ENCODE measurements around the gene DUSP1. TPM values are rescaled to one million over a fixed set of nuclear protein-coding genes. Genes with fewer than 3 reads are reported as not detected.
A peak's percentile ranks its signal among the peaks of the same experiment; 100 is the strongest.

Gene DUSP1
- total and polyA plus RNA-seq, 2 donors from 2014 or later, result 172 to 298 TPM

DNA sequence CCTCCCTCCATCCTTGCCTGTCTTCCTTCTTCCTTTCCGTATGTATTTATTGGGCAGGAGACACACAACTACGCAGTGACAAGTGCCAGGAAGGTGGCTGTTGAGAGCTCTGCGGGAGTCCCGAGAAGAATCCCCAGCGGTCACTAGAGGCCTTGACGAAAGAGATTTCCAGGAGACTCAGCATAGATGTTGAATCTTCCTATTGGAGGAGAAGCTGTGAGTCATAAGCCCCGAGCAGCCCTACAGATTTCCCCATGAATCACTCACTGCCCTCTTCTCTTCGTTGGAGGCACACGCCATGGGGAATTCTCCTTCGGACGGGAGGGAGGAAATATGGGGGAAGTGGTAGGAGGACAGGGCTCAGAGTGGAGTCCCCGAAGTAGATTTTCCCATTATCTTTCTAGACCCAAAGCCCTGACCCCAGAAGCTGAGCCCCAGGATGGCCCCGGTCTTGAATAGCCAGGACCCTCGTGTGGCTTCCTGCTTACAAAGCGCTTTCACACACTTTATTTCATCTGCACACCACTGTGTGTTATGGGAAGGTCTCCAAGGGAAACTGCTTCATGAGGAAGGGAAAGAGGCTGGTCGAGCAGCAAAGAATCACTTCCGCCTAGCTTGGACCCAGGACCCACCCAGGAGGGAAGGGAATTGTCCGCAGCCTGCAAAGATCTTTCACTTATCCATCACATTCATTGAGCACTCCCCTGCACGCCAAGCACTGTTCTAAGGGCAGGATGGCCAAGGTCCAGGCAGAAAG is 12.7 kb downstream of the DUSP1 start:
- FAIRE-seq (no peak), DNase-seq (no peak)
- Histone ChIP-seq H3K4me3 (ENCODE audit: low read length in 3 of 3) (no peak overlapping the region), H3K9me3 (ENCODE audit: control insufficient read depth in 2 of 3, insufficient read depth in 1 of 3, low read length in 3 of 3) (peaks cover 0 to 7% (median 0%) of the 10 kb centered on the region in 3 donors), H3K4me1 (ENCODE audit: control insufficient read depth in 2 of 3, insufficient read depth in 2 of 3, low read depth in 1 of 3, low read length in 3 of 3) (no peaks in the 10 kb centered on the region), H3K27ac (ENCODE audit: low read depth in 2 of 2, low read length in 2 of 2) (no peak overlapping the region), H3K36me3 (ENCODE audit: control insufficient read depth in 2 of 3, insufficient read depth in 3 of 3, low read length in 3 of 3) (no peaks in the 10 kb centered on the region), H3K9ac (ENCODE audit: low read length in 3 of 3) (no peak overlapping the region), H3K27me3 (ENCODE audit: control insufficient read depth, insufficient read depth, low read length) (no peaks in the 10 kb centered on the region)
- TF ChIP-seq CTCF (IDR thresholded peaks at IDR 0.05; ENCODE audit: borderline replicate concordance, extremely low read depth, insufficient read depth), result no peak
- intact Hi-C loops (cut with DNase I), result no loop called here

DNA sequence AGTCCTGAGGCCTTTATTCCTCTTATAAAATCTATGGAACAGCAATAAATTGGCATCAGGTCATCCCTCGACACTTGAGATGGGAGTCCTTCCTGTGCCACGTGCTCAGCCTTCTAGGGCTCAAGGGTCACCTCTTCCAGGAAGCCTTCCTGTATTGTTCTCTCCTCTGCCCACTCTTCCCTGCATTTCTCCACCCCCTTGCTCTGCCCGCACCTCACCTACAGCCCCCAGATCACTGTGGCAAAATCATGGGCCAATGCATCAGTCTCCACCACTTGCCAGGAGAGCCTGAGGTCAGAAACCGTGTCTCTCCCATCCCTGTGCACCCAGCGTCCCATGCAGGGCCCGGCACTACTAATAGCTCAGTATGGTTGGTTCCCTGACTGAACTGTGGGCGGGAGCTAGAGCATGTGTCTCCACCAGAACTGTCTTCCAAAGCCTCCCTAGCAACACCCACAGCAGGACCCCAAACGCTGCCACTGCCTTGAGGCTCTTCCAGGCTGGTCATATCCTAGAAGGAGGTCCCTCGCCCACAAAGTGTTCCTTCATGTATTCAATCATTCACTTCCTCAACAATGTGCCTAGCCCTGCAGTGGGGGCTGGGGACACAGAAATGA is 13.5 kb downstream of the DUSP1 start:
- Histone ChIP-seq H3K27ac (ENCODE audit: low read depth in 2 of 2, low read length in 2 of 2) (no peak overlapping the region), H3K4me3 (ENCODE audit: low read length in 3 of 3) (no peak overlapping the region), H3K36me3 (ENCODE audit: control insufficient read depth in 2 of 3, insufficient read depth in 3 of 3, low read length in 3 of 3) (no peaks in the 10 kb centered on the region), H3K9ac (ENCODE audit: low read length in 3 of 3) (no peak overlapping the region), H3K9me3 (ENCODE audit: control insufficient read depth in 2 of 3, insufficient read depth in 1 of 3, low read length in 3 of 3) (peaks cover 0 to 7% (median 0%) of the 10 kb centered on the region in 3 donors), H3K4me1 (ENCODE audit: control insufficient read depth in 2 of 3, insufficient read depth in 2 of 3, low read depth in 1 of 3, low read length in 3 of 3) (no peaks in the 10 kb centered on the region), H3K27me3 (ENCODE audit: control insufficient read depth, insufficient read depth, low read length) (no peaks in the 10 kb centered on the region)
- DNase-seq, result peak in 1 of 5 donors; percentile 28
- no peak for FAIRE-seq
- intact Hi-C loops (cut with DNase I), result no loop called here
- TF ChIP-seq CTCF (IDR thresholded peaks at IDR 0.05; ENCODE audit: borderline replicate concordance, extremely low read depth, insufficient read depth), result no peak

DNA sequence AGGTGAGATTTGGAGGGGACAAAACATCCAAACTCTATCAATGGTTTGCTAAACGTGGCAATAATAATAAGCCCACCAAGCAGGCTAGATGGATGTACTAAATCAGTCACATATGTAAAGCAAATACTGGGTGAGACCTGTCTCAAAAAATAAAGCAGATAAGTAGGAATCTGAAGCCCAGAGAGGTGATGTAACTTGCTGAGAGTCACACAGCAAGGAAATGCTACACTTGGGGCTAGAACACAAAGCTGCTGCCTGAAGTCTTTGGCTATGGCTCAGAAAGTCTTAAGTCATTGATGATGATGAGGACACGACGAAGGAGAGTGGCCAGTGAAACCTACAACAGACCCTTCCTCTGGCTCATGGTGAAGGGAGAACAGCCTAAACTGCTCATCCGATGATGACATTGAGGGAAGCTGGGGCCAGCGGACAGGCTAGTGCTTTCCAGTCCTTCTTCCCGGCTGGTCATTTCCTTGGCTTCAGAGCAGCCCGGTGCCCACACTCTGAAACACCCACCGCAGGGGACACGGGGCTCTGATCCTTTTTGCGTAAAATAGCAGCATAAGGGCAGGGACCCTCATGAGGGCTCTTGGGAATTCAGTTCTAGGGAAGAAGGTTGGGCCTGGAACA is 14.1 kb downstream of the DUSP1 start:
- DNase-seq, result no peak

More for the DNA sequence above, 14.1 kb downstream of the DUSP1 start:
- no peaks in the 10 kb centered on the region for H3K36me3 ChIP-seq (ENCODE audit: control insufficient read depth in 2 of 3, insufficient read depth in 3 of 3, low read length in 3 of 3)
- H3K9ac ChIP-seq (ENCODE audit: low read length in 3 of 3), result no peak overlapping the region
- TF ChIP-seq CTCF (IDR thresholded peaks at IDR 0.05; ENCODE audit: borderline replicate concordance, extremely low read depth, insufficient read depth), result no peak
- peaks cover 0 to 7% (median 0%) of the 10 kb centered on the region in 3 donors for H3K9me3 ChIP-seq (ENCODE audit: control insufficient read depth in 2 of 3, insufficient read depth in 1 of 3, low read length in 3 of 3)
- H3K4me3 ChIP-seq (ENCODE audit: low read length in 3 of 3), result no peak overlapping the region
- no peaks in the 10 kb centered on the region for H3K4me1 ChIP-seq (ENCODE audit: control insufficient read depth in 2 of 3, insufficient read depth in 2 of 3, low read depth in 1 of 3, low read length in 3 of 3)
- no peak for FAIRE-seq
- no peak overlapping the region for H3K27ac ChIP-seq (ENCODE audit: low read depth in 2 of 2, low read length in 2 of 2)
- H3K27me3 ChIP-seq (ENCODE audit: control insufficient read depth, insufficient read depth, low read length), result no peaks in the 10 kb centered on the region
- intact Hi-C loops (cut with DNase I), result no loop called here
